Fibroblast of skin of abdomen (primary cell): ENCODE measurements around the gene SLC36A3.
A peak's percentile ranks its signal among the peaks of the same experiment; 100 is the strongest.

ENCODE experiments used
- DNase-seq: peaks from one replicate; pipeline ENCODE4 v3.0.0-alpha.2; 2013

SLC36A3 gene

DNA sequence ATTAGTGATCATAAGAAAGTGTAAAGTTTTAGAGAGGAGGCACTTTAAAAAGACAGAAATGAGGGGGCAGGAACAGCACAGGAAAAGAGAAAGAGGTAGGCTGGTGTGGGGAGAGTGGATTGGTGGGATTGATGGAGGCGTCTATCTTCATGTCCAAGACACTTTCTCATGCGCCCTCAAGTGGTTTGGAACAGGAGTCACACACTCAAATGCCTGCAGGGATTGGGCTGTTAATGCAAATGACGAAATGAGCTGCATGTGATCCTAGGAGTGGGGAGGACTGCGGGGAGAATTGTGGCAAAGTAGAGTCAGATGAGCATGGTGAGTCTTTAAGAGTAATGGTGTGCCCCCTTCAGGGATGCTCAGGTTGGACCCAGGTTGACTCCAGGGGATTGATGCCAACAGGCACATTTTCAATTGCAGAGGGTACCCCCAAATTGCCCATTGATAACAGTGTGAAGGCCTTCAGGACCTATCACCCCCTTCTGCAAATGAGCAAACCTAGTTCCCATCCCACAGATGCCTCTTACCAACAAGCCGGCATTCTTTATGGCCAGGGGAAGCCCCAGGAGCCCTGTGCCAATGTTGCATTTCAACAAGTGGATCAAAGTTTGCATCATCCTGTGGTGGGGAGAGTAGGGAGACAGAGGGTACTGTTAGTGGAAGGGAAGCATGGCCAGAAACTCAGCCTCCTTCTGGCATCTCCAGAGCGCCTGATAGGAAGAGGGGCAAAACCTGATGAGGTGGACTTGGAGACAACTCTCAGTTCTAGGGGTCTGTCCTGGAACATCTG is 5.3 kb downstream of the SLC36A3 start:
- peak; percentile 43 for DNase-seq

DNA sequence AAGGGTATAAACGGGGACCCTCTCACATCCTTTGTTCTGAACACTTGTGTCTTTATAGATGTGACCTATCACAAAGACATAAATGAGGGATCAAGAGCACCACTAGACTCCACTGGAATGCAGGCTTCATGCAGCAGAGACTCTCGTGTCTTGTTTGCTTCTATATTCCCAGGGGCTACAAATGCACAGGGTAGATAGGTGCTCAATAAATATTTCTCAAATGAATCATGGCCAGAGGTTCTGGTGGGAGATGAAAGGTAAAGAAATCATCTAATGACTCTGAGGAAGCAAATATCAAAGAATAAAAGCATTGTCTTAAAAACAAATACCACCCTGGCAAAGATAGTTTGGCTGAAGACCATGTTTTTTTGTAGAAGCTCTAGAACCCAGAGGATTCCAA is 6.6 kb downstream of the SLC36A3 start:
- no peak for DNase-seq

DNA sequence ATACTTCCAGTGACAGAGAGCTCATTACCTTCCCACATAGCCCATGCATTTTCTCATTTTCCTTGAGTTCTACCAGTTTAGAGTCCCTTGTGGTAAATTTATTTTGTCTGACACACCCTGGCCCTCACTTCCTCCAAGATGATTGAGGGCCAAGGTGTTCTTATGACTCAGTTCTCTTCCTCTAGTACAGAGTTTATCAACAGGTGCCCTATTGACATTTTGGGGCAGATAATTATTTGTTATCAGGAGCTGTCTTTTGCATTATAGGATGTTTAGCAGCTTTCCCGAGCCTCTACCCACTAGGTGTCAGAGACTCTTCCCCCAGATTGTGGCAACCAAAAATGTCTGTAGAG is 7.1 kb downstream of the SLC36A3 start:
- no peak for DNase-seq

DNA sequence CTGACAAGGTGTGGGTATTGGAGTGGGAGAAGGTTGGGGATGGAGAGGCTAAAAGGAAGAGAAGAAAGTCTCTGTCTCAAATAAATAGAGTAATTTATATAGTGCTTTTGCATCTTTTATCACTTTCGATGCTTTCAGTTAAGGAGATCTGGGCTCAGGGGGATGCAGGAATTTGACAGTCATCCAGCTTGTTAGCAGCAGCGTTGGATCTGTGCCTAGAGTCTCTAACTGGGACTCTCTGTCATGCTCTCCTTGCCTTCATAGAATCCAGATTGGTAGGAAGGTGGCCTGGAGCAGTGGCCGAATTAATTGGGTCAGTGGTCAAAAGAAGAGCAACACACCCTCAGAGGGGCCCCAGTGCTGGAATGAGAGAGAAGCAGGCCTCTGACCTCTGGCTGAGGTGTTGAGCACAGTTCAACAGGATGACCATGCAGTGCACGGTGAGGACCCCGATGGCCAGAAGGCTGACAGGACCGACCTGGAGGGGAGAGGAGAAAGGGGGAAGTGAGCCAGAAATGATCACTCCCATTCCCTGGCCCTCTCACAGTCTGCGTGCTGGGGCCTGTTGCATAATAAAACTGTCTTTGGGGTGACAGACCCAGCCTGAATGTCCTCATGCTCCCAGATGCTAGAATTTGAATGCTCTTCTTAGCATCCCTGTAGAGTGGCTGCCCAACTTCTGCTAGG is 7.6 kb downstream of the SLC36A3 start:
- DNase-seq, result no peak

DNA sequence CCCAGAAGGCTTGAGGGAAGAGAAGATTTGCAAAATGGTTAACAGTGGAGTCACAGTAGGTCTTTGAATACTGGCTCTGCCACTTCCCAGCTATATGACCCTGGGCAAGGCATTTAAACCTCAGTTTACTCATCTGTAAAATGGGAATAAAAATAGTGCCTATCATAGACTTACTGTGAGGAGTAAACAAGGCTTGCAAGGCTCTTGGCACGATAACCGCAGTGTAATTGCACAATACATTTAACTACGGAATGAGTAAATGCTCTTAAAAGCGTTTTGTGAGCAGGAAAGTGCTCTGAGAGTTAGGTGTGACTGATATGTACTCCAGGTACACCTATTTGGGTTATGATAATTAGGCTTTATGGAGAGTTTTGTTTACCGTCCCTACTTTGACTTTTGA is 8.4 kb downstream of the SLC36A3 start:
- DNase-seq, result no peak

DNA sequence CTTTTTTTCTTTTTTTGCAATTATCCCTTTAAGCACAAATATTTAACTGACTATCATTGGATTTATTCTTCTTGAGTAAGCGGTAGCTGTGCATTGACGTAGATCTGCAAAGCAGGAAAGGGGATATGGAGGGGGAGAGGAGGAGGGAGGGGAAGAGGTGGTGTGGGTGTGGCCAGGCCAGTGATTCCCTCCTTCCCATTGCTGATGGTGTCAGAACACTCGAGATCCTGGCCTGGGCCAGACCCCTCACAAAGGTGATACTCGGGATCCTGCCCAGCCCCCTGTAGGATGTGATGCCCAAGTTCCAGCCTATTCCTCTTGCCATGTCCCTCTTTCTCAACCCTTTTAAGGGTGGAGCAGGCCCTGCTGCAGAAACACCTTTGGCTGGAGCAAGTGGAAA is 9.9 kb downstream of the SLC36A3 start:
- DNase-seq, result no peak

DNA sequence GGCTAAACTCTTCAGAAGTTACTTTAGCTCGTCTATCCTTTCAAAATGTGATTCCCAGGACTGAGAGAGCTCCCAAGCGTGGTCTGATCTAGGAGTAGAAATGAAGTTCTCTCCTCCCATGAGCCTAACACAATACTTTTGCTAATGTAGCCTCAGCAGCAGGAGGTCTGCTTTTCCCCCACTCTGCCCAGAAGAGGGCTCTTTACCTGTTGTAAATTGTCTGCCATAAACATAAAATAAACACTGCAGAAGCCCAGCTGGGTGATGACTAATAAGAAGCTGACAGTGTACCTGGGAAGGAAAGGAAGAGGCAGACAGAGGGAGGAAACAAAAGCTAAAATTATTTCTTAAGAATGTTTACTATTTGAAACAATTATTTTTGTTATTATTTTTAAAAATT is 15.4 kb downstream of the SLC36A3 start:
- no peak for DNase-seq

DNA sequence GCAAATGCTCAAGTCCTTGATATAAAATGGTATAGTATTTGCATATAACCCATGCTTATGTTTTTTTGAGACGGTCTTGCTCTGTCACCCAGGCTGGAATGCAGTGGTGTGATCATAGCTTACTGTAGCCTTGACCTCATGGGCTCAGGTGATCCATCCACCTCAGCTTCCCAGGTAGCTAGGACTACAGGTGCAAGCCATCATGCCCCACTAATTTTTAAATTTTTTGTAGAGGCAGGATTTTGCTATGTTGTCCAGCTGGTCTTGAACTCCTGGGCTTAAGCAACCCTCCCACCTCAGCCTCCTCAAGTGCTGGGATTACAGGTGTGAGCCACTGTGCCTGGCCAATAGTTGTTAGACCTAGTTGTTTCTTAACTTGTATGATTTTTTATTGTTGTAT is 17.3 kb downstream of the SLC36A3 start:
- no peak for DNase-seq

DNA sequence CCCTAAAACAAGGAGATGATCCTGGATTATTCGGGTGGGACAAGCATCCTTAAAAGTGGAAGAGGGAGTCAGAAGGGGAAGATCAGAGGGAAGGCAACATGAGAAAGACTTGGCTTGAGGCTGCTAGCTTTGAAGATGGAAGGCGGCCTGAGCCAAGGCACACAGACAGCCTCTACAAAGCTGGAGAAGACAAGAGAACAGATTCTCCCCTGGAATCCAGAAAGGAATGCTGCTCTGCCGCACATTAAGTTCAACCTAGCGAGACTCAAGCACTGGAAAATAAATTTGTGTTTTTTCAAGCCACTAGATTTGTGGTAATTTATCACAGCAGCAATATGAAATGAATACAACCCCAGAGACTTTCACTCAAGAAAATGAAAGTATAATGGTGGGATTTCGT is 17.9 kb downstream of the SLC36A3 start:
- DNase-seq, result no peak

DNA sequence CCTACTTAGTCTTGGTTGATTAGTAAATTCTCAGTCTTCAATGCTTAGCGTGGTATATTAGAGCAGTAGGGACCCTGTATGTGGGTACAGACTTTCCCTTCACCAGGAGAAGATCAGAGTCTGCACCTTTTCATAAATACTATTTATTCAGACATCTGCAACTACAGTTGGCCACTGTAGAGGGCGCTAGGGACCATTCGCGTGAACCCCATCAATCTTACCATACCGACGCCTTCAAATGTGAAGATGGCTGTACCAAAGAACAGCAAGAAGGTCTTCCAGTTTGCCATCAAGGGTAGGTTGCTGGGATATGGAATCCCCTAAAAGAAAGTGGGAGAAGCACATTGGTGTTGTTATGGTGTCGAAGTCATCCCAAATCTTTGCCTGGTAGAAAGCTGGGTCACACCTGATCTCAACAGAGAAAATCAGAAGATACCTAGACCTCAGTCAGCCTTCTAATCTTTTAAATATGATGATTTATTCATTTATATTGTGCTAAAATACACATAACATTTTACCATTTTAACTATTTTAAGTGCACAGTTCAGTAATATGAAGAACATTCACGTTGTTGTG is 19.1 kb downstream of the SLC36A3 start:
- DNase-seq, result no peak

DNA sequence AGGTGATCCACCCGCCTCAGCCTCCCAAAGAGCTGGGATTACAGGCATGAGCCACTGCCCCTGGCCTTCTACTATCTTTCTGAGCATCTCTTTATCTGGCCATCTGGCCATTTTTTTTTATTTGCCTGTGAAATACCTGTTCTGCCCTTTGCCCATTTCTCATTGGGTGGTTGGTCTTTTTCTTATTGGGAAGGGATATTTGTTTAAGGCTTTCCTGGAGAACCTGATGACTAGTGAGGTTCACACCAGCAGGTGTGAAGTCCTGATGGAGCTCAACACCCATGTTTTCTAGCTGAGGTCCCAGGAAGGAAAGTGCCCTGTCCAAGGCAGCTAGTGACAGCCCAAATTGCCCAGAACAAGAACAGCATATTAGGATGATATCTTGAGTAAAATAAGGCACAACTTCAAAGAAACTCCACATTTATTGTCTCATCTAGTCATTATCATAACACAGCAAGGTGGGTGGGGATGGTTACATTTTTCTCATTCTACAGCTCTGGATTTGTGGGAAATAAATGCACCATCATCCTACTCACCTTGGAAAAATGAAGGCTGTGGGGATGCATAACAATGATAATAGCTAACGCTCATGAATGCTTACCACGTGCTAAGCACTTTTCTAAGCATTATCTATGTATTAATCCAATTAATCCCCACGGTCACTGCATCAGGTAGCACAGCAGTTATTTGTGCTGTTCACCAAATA is 20.3 kb downstream of the SLC36A3 start:
- DNase-seq, result no peak

DNA sequence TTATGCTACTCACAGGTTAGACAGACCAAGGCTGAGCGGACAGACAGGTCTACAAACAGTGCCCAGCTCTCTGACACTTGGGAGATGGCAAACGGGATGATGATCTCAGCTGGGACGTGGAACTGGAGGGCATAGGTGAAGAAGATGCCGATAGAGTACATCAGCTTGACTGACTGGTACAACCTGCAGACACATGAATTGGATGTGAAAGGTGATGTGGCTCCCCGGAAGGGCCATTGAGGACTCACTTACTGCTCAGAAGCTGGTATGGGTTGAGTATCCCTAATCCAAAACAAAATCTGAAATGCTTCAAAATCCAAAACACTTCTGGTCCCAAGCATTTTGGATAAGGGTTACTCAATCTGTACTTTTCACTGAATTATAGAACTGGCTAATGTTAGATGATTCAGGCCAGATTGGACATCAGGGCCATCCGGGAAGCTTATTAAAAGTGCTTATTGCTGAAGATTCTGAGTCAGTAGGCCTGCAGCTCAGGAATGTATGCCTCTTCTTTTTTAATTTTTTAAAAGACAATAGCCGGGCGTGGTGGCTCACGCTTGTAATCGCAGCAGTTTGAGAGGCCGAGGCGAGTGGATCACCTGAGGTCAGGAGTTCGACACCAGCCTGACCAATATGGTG is 22.4 kb downstream of the SLC36A3 start:
- no peak for DNase-seq

DNA sequence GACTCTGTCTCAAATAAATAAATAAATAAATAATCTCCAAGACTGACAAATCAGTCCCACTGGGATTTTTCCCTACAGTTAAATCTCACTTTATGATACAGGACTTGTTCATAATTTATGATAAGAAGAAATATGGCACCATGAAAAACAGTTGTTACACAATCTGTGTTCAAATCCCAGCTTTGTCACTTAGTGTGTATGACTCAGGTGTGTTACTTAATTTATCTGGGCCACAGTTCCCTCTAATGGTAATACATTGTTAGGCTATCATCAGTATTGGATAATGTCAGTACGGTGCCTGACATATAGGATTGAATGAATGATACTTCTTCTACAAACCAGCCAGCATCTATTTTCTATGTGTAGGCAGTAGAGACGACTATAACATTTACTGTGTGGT is 23.1 kb downstream of the SLC36A3 start:
- no peak for DNase-seq

DNA sequence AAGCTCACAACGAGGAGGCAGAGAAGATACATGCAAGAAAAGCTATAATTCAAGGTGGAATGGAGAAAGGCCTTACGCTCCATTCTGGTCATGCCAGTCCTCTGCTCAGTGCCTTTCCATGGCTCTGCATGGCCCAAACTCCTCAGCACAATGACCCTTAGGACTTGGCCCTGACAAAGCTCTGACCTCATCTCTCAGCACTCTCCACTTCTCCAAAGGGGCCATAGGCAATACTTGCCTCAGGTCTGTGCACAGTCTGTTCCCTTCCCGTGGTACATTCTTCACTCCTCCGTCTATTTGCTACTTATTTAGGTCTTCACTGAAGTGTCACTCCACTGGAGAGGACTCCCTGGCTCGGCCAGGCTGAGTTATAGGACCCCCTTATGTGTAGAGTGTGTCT is 24.7 kb downstream of the SLC36A3 start:
- DNase-seq, result no peak

DNA sequence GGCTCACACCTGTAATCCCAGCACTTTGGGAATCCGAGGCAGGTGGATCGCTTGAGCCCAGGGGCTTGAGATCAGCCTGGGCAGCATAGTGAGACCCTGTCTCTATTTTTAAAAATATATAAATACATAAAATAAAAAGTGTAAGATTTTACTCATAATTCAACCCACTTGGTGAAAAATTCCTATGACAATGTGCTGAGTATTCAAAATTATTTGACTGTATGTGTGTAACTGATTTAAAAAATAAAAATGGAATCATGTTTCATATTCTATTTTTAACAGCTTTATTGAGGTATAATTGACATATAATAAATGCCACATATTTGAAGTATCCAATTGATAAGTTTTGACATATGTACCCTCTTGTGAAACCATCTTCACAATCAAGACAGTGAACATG is 27.8 kb downstream of the SLC36A3 start:
- DNase-seq, result no peak

DNA sequence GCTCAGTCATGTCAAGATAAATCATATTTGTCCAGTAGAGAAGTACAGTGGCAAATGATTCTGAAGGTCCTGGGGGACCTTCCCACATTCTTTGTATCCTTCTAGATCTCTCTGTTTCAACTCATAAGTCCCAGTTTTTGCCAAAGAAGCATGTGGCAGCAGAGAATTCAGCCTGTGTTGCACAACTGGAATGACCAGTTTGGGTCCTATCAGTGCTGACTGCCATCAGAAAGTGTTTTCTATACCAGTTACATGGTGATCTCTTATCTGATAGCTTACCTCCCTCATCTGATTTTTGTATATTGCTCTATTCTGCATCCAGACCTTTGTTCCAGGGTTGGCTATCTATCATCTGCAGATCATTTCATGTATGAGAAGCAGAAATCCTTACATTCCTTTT is 28.9 kb downstream of the SLC36A3 start:
- no peak for DNase-seq

DNA sequence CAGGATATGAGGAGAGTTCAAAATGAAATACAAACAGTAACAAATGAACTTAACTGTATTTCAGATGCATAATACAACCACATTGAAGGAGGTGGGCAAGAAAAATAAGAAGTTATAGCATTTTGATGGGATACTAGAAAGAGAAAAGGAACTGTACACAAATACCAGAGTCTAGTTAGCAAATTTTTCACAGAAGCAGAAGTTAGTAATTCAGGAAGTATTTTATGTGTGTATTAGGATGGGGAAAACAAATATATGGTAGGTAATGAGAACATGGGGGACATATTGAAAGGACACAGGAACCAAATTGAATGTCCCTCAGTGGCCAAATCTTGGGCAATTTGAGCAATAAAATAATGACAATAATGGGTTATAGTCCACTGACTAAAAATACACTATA is 32.2 kb downstream of the SLC36A3 start:
- DNase-seq, result no peak

DNA sequence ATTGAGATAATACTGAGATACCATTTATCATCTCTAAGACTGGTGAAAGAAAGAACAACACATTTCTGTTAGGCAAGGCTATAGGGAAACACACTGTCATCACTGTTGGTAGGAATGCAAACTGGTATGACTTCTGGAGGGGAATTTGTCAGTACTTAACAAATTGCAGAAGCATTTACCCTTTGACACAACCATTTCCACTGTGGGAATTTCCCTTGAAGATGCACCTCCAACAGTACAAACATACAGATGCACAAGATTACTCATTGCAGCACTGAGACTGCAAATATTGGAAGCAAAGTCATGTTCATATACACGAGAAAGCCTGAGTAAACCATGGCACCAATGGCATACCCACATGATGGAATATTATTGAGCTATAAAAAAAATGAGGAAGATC is 33.0 kb downstream of the SLC36A3 start:
- peak; percentile 13 for DNase-seq

DNA sequence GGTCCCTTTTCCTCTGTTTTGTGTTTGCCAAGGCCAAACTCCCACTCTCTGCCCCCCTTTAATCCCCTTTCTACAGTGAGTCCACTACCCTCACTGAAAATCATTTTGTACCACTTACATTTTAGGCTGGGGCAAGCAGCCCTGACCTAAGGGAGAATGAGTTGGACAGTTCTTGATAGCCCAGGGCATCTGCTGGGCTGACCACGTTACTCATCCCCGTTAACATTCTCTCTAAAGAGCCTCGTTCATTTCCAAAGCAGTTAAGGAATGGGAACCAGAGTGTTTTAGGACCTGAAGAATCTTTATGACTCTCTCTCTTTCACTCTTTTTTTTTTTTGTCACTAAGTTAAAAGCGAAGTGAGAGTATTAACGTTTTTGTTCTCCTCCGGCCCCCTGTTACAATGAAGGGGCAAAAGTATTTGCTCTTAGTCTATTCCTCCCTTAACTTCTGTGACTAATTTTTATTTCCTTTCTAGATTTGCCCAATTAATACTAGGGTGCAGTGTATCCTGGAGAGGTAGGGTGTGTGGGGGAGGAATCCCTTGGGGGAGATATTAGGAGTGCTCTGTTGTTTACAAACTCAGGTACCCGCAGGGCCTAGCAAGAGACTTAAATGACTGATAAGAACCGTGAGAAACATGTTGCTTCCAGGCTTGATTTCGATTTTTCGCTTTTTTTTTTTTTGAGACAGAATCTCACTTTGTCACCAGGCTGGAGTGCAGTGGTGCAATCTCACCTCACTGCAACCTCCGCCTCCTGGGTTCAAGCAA is 35.9 kb downstream of the SLC36A3 start:
- DNase-seq, result no peak

DNA sequence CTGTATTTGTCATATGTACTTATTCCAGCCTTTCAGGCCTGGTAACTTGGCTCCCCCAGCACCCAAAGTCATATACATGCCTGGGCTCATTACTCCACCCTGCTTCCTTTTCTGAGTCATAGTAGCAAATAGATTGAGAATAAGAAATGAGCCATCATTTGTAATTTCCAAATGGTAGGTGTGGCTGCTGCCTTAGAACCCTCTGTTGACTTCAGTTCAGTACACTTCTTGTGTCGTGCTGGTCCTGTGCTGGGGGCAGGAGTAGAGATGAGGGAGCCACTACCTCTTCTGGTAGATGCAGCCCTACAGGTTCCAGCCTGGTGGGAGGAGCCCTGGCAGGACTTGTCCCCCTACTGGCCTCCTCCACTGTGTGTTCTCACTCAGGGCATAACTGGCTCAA is 39.5 kb downstream of the SLC36A3 start:
- DNase-seq, result peak; percentile 26

DNA sequence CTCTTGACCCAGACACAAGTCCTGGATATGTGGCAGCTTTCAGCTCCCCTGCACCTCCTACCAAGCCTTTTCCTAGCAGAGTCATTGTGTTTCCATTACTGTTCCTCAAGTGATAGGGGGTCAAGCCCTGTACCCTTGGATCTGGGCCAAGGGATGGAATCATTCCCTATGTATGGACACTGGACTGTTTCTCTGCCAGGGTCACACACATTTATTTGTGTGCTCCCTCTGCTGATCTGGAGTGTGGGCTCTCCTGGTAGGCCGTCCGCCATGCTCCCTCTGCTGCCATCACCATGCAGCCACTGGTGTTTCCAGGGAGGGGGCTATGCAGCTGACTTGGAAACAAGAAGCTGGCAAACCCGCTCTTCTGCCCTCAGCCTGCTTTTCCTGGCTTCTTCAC is 41.0 kb downstream of the SLC36A3 start:
- no peak for DNase-seq

DNA sequence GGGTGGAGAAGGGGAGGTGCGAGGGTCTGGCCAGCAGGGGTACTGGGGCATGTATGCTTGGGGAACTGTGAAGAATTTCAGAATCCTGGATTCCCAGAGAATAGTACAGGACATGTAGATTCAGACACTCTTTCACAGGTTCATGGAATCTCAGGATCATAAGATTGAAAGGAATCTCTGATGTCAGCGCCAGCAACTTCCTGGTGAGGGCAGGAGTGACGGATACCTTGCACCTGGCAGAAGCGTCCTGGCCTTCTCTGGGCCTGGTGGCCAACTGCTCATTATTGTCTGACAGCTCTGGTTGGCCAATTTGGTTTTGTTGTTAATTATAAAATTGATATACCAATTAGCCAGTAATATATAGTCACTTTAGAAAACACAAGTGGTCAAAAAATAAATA is 43.6 kb downstream of the SLC36A3 start:
- no peak for DNase-seq
